GM18858 (cell line): ENCODE measurements around the gene VSX1.

Source experiments
- ATAC-seq: cut with Tn5 transposase; IDR thresholded peaks from one replicate; pipeline ENCODE4 v1.9.1; 2021; ENCODE audit not compliant: unreplicated experiment

VSX1 gene

DNA sequence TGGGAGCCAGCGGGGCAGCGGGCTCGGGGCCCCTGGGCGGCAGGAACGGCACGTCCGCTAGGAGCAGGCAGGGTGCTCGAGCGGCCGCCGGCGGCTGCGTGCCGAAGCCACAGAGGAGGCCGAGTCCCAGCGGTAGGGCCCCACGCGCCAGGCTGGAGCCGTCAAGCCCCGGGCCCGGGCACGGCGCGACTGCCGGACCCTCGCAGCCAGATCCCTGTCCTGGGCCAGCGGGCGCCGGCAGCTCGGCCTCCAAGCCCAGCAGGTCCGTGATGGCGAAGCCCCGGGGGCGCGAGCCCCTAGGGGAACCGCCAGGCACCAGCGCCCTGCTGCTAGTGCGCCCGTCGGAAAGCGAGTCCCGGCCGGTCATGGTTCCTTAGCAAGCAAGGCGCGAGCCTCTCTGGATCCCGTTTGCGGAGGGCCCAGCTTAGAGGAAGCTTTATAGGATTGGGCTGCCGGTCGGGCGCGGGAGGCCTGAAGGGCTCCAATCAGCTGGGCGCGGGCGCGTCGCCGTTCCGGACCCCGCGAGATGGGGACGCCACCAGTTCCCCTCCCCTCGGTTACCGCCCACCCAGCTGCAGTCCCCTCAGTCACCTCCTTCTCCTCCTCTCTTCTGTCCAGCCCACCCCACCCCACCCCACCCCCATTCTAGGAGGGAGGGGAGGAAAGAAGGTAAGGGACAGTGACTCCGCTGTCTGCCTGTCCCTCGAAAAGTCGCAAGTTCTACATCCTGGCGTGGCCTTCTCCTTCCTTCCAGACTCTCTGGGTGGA is at the start of gene VSX1:
VSX1 (minus strand) TSS at position 412 of the 768 bp plus-strand sequence; CDS start at position 367, 45 bp downstream.
- ATAC-seq: no peak

DNA sequence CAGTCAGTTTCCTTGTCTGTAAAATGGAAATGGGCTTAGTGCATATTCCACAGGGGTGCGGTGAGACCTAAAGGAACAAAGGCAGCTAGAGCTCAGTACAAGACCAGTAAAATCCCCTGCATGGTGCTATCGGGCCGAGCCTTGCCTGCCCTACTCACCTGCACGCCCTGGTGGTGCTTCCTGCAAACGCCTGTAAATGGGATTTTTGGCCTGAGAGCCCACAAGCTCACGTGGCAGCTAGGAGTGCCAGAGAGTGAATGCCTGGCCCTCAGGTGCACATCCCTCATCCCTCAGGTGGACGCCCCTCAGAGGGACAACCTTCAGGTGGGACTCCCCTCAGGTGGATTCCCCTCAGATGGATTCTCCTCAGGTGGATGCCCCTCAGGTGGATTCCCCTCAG is 48.0 kb upstream of the VSX1 start:
- ATAC-seq: no peak

GRCh38 chr20:25129428-25129827 is 47.5 kb upstream of the VSX1 start:
- no peak for ATAC-seq

- no peak for ATAC-seq
Measured at GRCh38 chr20:25128649-25129048, 46.7 kb upstream of the VSX1 start.

DNA sequence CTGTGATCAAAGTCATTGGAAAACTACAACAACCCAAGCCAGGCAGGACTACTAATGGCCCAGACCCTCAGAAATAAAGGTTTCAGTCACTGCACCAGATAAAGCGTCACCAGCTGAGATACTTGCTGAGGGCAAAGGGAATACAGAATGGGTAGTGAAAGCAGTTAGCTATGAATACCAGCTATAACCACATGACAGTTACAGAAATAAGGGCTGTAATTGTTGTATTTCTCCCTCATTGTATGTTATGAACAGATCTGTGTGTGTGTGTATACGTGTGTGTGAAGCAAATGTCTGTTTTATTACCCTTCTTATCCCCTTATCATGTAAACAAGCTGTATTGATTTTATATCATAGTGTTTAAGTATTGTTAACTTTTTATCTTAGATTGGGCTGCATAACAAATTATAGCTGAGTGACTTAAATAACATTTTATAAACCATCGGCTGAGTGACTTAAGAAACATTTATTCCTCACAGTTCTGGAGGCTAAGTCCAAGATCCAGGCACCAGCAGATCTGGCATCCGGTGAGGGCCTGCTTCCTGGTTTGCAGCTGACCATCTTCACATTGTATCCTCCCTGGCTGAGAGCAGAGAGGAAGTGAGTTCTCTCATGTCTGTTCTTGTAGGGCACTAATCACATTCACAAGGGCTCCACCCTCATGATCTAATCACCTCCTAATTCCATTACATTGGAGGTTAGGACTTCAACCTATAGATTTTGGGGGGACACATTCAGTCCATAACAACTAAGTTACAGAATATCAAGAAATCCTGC is 46.0 kb upstream of the VSX1 start:
- ATAC-seq: no peak

DNA sequence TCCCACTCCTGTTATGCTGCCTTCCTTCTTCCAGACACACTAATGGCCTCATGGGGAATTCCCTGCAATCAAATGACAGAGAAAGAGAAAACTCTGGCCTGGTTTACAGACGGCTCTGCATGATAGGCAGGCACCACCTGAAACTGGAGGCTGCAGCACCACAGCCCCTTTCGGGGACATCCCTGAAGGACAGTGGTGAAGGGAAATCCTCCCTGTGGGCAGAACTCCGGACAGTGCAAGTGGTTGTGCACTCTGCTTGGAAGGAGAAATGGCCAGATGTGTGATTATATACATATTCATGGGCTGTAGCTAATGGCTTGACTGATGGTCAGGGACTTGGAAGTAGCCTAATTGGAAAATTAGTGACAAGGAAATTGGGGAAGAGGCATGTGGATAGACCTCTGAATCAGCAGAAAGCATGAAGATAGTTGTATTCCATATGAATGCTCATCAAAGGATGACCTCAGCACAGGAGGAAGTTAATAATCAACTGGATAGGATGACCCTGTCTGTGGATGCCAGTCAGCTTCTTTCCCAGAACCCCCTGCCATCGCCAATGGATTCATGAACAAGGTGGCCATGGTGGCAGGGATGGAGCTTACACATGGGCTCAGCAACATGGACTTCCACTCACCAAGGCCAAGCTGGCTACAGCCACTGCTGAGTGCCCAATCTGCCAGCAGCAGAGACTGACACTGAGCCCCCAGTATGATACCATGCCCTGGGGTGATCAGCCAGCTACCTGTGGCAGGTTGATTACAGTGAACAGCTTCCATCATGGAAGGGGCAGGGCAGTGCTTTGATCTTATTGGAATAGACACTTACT is 44.5 kb upstream of the VSX1 start:
- no peak for ATAC-seq

- ATAC-seq: no peak
Measured at GRCh38 chr20:25125636-25126035, 43.7 kb upstream of the VSX1 start.

GRCh38 chr20:25120920-25121319 is 39.0 kb upstream of the VSX1 start:
- ATAC-seq: no peak

- no peak for ATAC-seq
Measured at GRCh38 chr20:25120457-25120856, 38.5 kb upstream of the VSX1 start.

DNA sequence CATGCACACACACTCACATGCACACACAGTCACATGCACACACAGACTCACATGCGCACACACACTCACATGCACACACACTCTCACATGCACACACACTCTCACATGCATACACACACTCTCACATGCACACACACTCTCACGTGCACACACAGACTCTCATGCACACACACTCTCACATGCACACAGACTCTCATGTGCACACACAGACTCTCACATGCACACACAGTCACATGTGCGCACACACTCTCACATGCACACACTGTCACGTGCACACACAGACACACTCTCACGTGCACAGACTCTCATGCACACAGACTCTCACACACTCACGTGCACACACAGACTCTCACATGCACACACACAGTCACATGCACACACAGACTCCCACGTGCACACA is 36.6 kb upstream of the VSX1 start:
- no peak for ATAC-seq

- ATAC-seq: no peak
Measured at GRCh38 chr20:25117990-25118389, 36.0 kb upstream of the VSX1 start.

DNA sequence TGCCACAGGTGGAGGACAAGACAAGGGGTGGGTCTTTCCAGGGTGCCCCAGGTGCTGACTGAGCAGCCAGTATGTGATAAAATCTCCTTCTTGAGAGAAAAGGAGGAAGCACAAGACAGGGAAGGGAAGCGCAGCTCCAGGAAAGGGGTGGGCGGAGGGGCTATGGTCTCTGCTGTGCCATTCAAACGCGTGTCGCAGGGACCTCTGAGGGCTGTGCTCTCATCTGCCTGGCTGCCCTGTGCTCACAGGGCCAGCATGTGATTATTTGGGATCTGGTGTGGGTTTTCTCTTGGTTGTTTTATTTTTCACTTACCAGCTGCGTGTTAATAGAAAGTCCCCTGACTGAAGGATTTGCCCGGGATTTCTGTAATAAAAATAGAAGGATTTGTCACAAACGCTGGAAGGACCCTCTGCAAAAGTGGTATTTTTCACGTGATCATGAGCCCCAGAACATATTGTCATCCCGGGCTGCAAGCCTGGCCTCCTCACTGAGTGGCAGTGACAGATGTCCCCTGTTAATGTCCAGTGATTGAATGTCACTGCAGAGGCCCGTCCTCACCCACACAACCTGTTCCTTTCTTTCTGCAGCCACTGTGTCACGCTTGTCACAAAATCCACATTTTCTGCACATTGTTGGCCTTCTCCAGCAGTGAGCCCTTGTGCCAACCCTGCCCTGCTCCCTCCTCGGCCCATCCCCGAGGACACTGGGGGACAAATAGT is 35.0 kb upstream of the VSX1 start:
- ATAC-seq: no peak

DNA sequence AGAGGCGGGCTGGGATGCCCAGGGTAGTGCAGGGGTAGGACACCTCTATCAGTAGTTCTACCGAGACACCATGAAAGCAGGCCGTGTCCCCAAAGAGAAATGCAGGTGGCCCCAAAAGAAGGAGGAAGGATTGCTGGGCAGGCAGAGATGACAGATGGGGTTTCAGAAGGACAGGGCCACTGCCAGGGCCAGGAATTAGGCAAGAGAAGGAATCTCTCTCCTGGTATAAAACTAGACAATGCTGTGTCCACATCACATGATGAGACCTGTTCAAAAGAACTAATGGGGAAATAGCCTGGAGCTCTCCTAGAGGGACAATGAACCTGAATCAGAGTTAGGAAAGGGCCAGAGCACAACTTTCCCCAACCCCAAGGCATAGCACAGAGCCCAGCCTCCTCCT is 21.6 kb upstream of the VSX1 start:
- ATAC-seq: no peak

GRCh38 chr20:25100914-25101313 is 19.0 kb upstream of the VSX1 start:
- no peak for ATAC-seq

- ATAC-seq: no peak
Measured at GRCh38 chr20:25099601-25100140, 17.7 kb upstream of the VSX1 start.

GRCh38 chr20:25097498-25097897 is 15.6 kb upstream of the VSX1 start:
- ATAC-seq: no peak

GRCh38 chr20:25090492-25091429 is 8.8 kb upstream of the VSX1 start:
- no peak for ATAC-seq

- ATAC-seq: no peak
Measured at GRCh38 chr20:25089662-25090061, 7.7 kb upstream of the VSX1 start.

DNA sequence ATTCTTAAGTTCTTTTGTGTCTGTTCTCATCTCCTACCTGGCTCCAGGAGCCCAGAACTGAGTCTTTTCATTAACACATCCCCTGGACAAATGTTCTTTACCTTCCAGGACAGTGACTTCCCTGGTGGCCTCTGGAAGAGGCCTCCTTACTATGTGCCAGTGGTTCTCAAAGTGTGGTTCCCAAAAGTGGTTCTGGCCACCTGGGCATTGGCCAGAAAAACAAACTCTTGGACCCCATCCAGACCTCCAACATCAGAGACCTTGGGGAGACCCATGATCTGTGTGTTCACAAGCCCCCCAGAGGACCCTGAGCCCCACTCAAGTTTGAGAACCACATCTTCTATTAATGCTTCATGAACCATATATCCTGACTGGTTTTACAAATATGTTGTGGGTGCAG is 7.2 kb upstream of the VSX1 start:
- ATAC-seq: no peak

DNA sequence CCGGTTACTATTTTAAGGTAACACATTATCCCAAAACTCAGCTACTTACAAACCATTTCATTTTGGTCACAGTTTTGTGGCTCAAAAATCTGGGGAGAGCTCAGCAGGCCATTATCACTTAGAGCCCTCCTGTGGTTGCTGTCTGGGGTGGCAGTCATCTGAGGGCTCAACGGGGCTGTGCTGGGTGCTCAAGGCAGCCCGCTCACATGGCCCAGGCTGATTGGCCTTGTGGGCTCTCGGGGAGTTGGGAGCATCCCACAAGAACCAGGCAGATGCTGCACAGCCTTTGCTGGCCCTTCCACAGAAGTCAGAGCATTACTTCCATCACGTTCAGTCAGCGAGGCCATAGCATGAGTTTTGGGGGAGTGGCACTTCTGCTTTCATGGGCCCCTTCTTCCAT is 6.3 kb upstream of the VSX1 start:
- no peak for ATAC-seq
